ENCODE results near the gene PPL.

Gene PPL

GRCh38 chr16:4877380-4877685 lies 59.6 kb downstream of the PPL start:
- TF ChIP-seq ZNF274 (IDR thresholded peaks at IDR 0.05; ENCODE audit: low read depth, low read length) (no peak), SUZ12 (IDR thresholded peaks at IDR 0.05; ENCODE audit: extremely low read depth, insufficient read depth, insufficient read length) (no peak), YY1 (IDR thresholded peaks at IDR 0.05; ENCODE audit: insufficient read depth, insufficient read length) (no peak)
- Histone ChIP-seq H3K9ac (ENCODE audit: insufficient read length, low read depth) (no peak overlapping the region), H3K4me1 (ENCODE audit: insufficient read depth, insufficient read length) (peaks cover 4% of the 10 kb centered on the region), H3K9me3 (ENCODE audit: insufficient read depth, low read length) (no peaks in the 10 kb centered on the region), H3K36me3 (ENCODE audit: insufficient read depth, insufficient read length, low read length) (peaks cover 97% of the 10 kb centered on the region), H3K4me3 (ENCODE audit: insufficient read length, low read depth) (no peak overlapping the region), H3K27me3 (ENCODE audit: insufficient read depth, insufficient read length) (no peaks in the 10 kb centered on the region)
- DNase-seq (ENCODE audit: low read depth, low spot score) = no peak

GRCh38 chr16:4876646-4877379 lies 60.1 kb downstream of the PPL start:
- Histone ChIP-seq H3K4me1 (ENCODE audit: insufficient read depth, insufficient read length) (peaks cover 4% of the 10 kb centered on the region), H3K9me3 (ENCODE audit: insufficient read depth, low read length) (no peaks in the 10 kb centered on the region), H3K27me3 (ENCODE audit: insufficient read depth, insufficient read length) (no peaks in the 10 kb centered on the region), H3K9ac (ENCODE audit: insufficient read length, low read depth) (no peak overlapping the region), H3K4me3 (ENCODE audit: insufficient read length, low read depth) (no peak overlapping the region), H3K36me3 (ENCODE audit: insufficient read depth, insufficient read length, low read length) (peaks cover 96% of the 10 kb centered on the region)
- no peak for DNase-seq (ENCODE audit: low read depth, low spot score)
- no peak for TF ChIP-seq SUZ12 (IDR thresholded peaks at IDR 0.05; ENCODE audit: extremely low read depth, insufficient read depth, insufficient read length)
- no peak for TF ChIP-seq ZNF274 (IDR thresholded peaks at IDR 0.05; ENCODE audit: low read depth, low read length)
- TF ChIP-seq YY1 (IDR thresholded peaks at IDR 0.05; ENCODE audit: insufficient read depth, insufficient read length) = no peak

- Histone ChIP-seq H3K4me3 (ENCODE audit: insufficient read length, low read depth) (no peak overlapping the region), H3K9me3 (ENCODE audit: insufficient read depth, low read length) (no peaks in the 10 kb centered on the region), H3K4me1 (ENCODE audit: insufficient read depth, insufficient read length) (no peaks in the 10 kb centered on the region), H3K27me3 (ENCODE audit: insufficient read depth, insufficient read length) (no peaks in the 10 kb centered on the region), H3K9ac (ENCODE audit: insufficient read length, low read depth) (no peak overlapping the region), H3K36me3 (ENCODE audit: insufficient read depth, insufficient read length, low read length) (peaks cover 94% of the 10 kb centered on the region)
- DNase-seq (ENCODE audit: low read depth, low spot score) = no peak
- TF ChIP-seq YY1 (IDR thresholded peaks at IDR 0.05; ENCODE audit: insufficient read depth, insufficient read length) = no peak
- no peak for TF ChIP-seq ZNF274 (IDR thresholded peaks at IDR 0.05; ENCODE audit: low read depth, low read length)
- no peak for TF ChIP-seq SUZ12 (IDR thresholded peaks at IDR 0.05; ENCODE audit: extremely low read depth, insufficient read depth, insufficient read length)
These were observed 62.3 kb downstream of the PPL start for GRCh38 chr16:4874666-4875065.

GRCh38 chr16:4873091-4873490 lies 63.9 kb downstream of the PPL start:
- peaks cover 94% of the 10 kb centered on the region for H3K36me3 ChIP-seq (ENCODE audit: insufficient read depth, insufficient read length, low read length)

GRCh38 chr16:4871071-4871470 lies 65.9 kb downstream of the PPL start:
- H3K27me3 ChIP-seq (ENCODE audit: insufficient read depth, insufficient read length) = no peaks in the 10 kb centered on the region
- no peak for TF ChIP-seq SUZ12 (IDR thresholded peaks at IDR 0.05; ENCODE audit: extremely low read depth, insufficient read depth, insufficient read length)
- TF ChIP-seq ZNF274 (IDR thresholded peaks at IDR 0.05; ENCODE audit: low read depth, low read length) = no peak
- no peak for TF ChIP-seq YY1 (IDR thresholded peaks at IDR 0.05; ENCODE audit: insufficient read depth, insufficient read length)
- no peaks in the 10 kb centered on the region for H3K9me3 ChIP-seq (ENCODE audit: insufficient read depth, low read length)
- no peaks in the 10 kb centered on the region for H3K4me1 ChIP-seq (ENCODE audit: insufficient read depth, insufficient read length)
- H3K36me3 ChIP-seq (ENCODE audit: insufficient read depth, insufficient read length, low read length) = peaks cover 91% of the 10 kb centered on the region
- H3K9ac ChIP-seq (ENCODE audit: insufficient read length, low read depth) = no peak overlapping the region
- no peak for DNase-seq (ENCODE audit: low read depth, low spot score)
- no peak overlapping the region for H3K4me3 ChIP-seq (ENCODE audit: insufficient read length, low read depth)

More at GRCh38 chr16:4873091-4873490, 63.9 kb downstream of the PPL start:
- Histone ChIP-seq H3K9ac (ENCODE audit: insufficient read length, low read depth) (no peak overlapping the region), H3K27me3 (ENCODE audit: insufficient read depth, insufficient read length) (no peaks in the 10 kb centered on the region), H3K4me1 (ENCODE audit: insufficient read depth, insufficient read length) (no peaks in the 10 kb centered on the region), H3K9me3 (ENCODE audit: insufficient read depth, low read length) (no peaks in the 10 kb centered on the region), H3K4me3 (ENCODE audit: insufficient read length, low read depth) (no peak overlapping the region)
- no peak for TF ChIP-seq ZNF274 (IDR thresholded peaks at IDR 0.05; ENCODE audit: low read depth, low read length)
- no peak for TF ChIP-seq SUZ12 (IDR thresholded peaks at IDR 0.05; ENCODE audit: extremely low read depth, insufficient read depth, insufficient read length)
- TF ChIP-seq YY1 (IDR thresholded peaks at IDR 0.05; ENCODE audit: insufficient read depth, insufficient read length) = no peak
- DNase-seq (ENCODE audit: low read depth, low spot score) = no peak

- TF ChIP-seq SUZ12 (IDR thresholded peaks at IDR 0.05; ENCODE audit: extremely low read depth, insufficient read depth, insufficient read length) (no peak), ZNF274 (IDR thresholded peaks at IDR 0.05; ENCODE audit: low read depth, low read length) (no peak), YY1 (IDR thresholded peaks at IDR 0.05; ENCODE audit: insufficient read depth, insufficient read length) (no peak)
- peaks cover 87% of the 10 kb centered on the region for H3K36me3 ChIP-seq (ENCODE audit: insufficient read depth, insufficient read length, low read length)
- DNase-seq (ENCODE audit: low read depth, low spot score) = no peak
- no peaks in the 10 kb centered on the region for H3K4me1 ChIP-seq (ENCODE audit: insufficient read depth, insufficient read length)
- H3K27me3 ChIP-seq (ENCODE audit: insufficient read depth, insufficient read length) = no peaks in the 10 kb centered on the region
- H3K4me3 ChIP-seq (ENCODE audit: insufficient read length, low read depth) = no peak overlapping the region
- no peak overlapping the region for H3K9ac ChIP-seq (ENCODE audit: insufficient read length, low read depth)
- no peaks in the 10 kb centered on the region for H3K9me3 ChIP-seq (ENCODE audit: insufficient read depth, low read length)
These were observed 66.7 kb downstream of the PPL start for GRCh38 chr16:4870138-4870671.

GRCh38 chr16:4869147-4869805 lies 67.7 kb downstream of the PPL start:
- Histone ChIP-seq H3K4me1 (ENCODE audit: insufficient read depth, insufficient read length) (no peaks in the 10 kb centered on the region), H3K4me3 (ENCODE audit: insufficient read length, low read depth) (no peak overlapping the region), H3K9ac (ENCODE audit: insufficient read length, low read depth) (no peak overlapping the region), H3K9me3 (ENCODE audit: insufficient read depth, low read length) (no peaks in the 10 kb centered on the region), H3K27me3 (ENCODE audit: insufficient read depth, insufficient read length) (no peaks in the 10 kb centered on the region), H3K36me3 (ENCODE audit: insufficient read depth, insufficient read length, low read length) (peaks cover 84% of the 10 kb centered on the region)
- TF ChIP-seq ZNF274 (IDR thresholded peaks at IDR 0.05; ENCODE audit: low read depth, low read length) (no peak), SUZ12 (IDR thresholded peaks at IDR 0.05; ENCODE audit: extremely low read depth, insufficient read depth, insufficient read length) (no peak), YY1 (IDR thresholded peaks at IDR 0.05; ENCODE audit: insufficient read depth, insufficient read length) (no peak)
- DNase-seq (ENCODE audit: low read depth, low spot score) = no peak
